HG02852 (cell line): ENCODE data around the gene KRTAP5-1.

Experiments used
- ATAC-seq: cut with Tn5 transposase; IDR thresholded peaks from one replicate; pipeline ENCODE4 v1.9.1; 2021; ENCODE audit warnings: mild to moderate bottlenecking, moderate library complexity; ENCODE audit not compliant: unreplicated experiment

The KRTAP5-1 gene

GRCh38 chr11:1573077-1573902 is 11.8 kb downstream of the KRTAP5-1 start:
- no peak for ATAC-seq

- peak; percentile 50 for ATAC-seq
Measured at GRCh38 chr11:1572197-1573076, 12.6 kb downstream of the KRTAP5-1 start, which contains the start of gene DUSP8. Gene DUSP8, minus strand, starts transcription at chr11:1572271. Its CDS starts 6,445 bp downstream, at chr11:1565826.

DNA sequence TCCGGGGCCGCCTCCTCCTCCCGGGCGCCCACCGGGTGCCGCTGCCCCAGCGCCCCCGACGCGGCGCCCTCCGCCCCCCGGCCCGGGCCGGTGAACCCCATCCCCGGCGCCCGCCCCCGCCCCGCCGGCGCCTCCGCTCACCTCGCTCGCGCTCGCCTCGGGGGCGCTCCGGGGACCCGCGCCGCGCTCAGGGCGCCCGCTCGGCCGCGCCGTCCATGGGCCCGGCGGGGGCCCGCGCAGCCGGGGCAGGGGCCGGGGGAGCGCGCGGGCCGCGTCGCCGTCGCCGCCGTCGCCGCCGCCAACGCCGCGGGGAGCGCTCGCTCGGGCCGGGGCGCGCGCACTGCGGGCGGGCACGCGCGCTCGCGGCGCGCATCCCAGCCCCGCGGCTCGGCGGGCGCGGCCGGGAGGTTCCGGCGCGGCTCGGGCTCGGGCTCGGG is 13.3 kb downstream of the KRTAP5-1 start:
- ATAC-seq, result peak; percentile 15

DNA sequence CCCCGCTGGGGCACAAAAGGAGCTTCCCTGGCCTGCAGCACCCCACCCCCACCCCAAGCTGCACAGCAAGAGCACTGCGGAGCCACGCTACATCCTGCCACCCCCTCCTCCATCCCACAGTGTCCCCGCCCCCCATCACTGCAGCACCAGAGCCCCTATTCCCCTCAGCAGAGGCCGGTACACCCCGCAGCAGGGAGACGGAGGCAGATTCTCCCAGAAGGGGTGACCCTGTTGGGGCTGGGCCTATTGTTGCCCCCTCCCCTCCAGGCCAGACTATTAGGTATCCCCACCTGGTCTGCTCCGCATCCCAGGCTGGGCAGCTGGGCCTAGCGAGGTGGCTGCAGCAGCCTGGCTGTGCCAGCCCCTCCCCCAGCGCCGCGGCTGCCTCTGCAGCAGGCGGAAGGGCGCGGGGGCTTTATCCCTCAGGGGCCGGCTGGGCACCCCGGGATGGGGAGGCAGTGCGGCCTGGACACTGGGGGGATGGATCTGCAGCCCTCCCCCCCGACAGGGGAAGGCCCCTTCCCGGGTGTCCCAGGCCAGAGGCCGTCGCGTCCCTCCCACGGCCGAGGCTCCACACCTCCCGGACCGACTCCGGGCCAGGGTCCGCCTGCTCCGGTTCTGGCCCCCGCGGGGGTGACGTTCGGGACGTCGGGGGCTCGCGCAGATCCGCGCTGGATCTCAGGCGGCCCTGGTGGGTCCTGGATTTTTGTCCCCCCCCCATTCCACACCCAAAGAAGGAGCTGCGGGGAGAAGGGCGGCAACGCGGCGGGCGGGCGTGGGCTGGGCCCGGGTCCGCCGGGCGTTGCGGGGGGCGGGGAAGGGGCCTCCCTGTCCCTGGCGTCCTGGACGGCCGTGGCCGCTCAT is 14.0 kb downstream of the KRTAP5-1 start:
- ATAC-seq, result no peak

- no peak for ATAC-seq
Measured at GRCh38 chr11:1570531-1570895, 14.6 kb downstream of the KRTAP5-1 start.

- no peak for ATAC-seq
Measured at GRCh38 chr11:1570001-1570453, 15.1 kb downstream of the KRTAP5-1 start.

GRCh38 chr11:1569251-1569780 is 15.8 kb downstream of the KRTAP5-1 start:
- ATAC-seq, result no peak

DNA sequence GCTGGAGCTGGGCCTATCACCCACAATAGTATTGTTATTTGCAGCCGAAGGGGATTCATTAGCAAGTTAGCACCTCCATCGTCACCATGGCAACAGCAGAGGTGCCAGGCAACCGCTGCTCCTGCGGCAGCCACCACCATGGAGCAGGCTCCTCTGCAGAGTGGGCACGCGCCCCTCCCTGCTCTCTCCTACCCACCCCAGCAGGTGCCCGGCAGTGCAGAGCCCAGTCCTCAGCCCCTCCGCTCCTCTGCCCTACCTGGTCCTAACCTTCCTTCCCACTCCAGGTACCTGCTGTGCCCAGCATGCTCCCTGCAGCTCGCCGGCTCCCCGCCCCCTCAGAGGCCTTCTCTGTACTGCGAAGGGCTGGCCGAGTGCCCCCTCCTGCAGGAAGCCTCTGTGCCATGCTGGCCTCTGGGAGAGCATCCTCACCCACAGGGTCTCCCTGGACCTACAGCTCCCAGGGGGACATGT is 16.6 kb downstream of the KRTAP5-1 start:
- no peak for ATAC-seq

- ATAC-seq, result no peak
Measured at GRCh38 chr11:1567721-1568100, 17.4 kb downstream of the KRTAP5-1 start.

- no peak for ATAC-seq
Measured at GRCh38 chr11:1567052-1567720, 17.9 kb downstream of the KRTAP5-1 start.

- ATAC-seq, result no peak
Measured at GRCh38 chr11:1566381-1567051, 18.6 kb downstream of the KRTAP5-1 start.

DNA sequence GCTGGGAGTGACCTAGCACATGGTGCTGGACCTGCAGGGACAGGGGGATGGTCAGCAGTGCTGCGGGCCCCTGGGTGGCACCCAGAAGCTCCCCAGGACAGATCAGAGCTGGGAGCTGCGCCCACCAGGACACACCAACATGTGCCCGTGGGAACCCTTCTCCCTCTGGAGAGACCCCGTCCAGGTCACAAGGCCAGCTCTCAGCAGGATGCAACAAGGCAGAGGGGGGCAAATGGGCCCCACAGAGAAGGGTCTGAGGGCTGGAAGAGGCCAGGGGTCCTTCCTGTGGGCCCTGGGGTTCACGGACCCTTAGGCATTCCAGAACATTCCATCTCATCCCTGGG is 19.2 kb downstream of the KRTAP5-1 start:
- no peak for ATAC-seq

GRCh38 chr11:1565173-1565903 is 19.7 kb downstream of the KRTAP5-1 start:
- ATAC-seq, result no peak

GRCh38 chr11:1564535-1565172 is 20.4 kb downstream of the KRTAP5-1 start:
- no peak for ATAC-seq

DNA sequence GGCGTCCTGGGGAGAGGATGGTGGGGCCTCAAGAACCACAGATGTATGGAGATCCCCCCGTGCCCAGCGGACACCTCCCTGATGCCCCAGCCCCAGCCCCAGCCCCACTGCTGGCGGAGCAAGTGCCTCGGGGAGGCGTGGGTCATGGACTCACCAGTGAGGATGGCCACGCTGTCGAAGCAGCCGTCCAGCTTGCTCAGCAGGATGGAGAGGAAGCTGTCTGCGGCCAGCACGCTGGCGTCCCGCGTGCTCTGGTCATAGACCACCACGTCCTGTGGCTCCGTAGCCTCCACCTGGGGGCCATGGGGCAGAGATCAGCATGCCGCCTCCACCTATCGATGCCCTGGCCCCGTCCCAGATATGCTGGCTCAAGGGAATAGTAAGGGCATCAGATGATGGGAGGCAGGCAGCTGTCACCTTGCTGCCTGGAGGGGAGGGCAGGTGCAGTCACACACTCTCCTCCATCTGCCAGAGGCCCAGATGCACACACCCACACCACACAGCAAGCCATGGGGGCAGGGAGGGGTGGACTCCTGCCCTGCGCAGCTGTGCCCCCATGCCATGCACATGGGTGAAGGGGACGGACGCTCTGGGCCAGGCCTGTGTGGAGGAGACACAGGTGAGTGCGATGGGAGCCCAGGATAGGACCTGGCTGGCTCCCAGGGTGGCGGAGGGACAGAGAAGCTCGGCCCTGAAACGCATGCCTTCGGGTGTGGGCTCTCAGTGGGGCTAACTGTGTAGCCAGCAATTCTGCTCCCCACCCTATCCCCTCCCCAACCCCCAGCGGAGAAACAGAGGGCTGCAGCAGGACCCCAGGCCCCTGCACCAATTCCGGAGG is 21.2 kb downstream of the KRTAP5-1 start:
- ATAC-seq, result no peak

GRCh38 chr11:1563149-1563638 is 21.9 kb downstream of the KRTAP5-1 start:
- no peak for ATAC-seq

DNA sequence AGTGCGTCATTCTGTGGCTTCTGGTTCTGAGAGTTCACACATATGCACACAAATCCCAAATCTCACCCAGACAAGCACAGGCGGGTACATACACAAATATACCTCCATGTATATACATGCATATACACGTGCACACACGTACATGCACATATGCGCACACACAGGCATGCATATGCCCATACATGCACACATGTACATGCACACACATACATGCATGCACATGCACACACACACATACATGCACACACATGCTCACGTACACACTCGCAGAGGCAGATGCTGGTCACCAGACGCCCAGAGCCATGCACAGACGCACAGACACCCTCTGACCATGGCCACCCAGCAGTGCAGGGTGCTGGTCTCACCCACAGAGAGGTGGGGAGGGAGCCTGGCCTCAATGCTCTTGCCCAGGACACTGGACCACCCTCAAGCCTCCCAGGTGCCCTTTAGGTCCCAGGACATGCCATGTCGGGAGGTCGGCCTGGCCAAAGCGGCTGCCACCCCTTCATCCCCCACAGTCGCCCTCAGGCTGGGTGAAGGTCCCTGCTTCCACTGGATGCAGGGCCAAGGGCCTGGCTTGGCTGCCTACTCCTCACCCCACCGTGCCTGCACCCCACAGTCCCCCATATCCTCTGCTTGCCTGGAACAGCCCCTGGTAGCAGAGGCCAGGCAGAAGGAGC is 22.5 kb downstream of the KRTAP5-1 start:
- ATAC-seq, result no peak
